Rectal smooth muscle tissue (tissue), 1 donor: ENCODE data around the gene TNFRSF6B.
"Not testable (repeated sequence)": the region's sequence is repeated elsewhere in the genome, so short reads cannot be mapped to it uniquely, and the experiment has no call there.

ENCODE experiments used
- H3K27ac ChIP-seq: one replicate; pipeline ENCODE4 v1.7.0; 2013; ENCODE audit warnings: low read depth, low read length, inconsistent platforms
- H3K27me3 ChIP-seq: one replicate; pipeline ENCODE4 v1.7.0; 2013; ENCODE audit warnings: low read length; ENCODE audit not compliant: control insufficient read depth, insufficient read depth
- H3K36me3 ChIP-seq: one replicate; pipeline ENCODE4 v1.7.0; 2013; ENCODE audit warnings: low read length; ENCODE audit not compliant: control insufficient read depth, insufficient read depth
- H3K4me1 ChIP-seq: one replicate; pipeline ENCODE4 v1.7.0; 2013; ENCODE audit warnings: low read length; ENCODE audit not compliant: control insufficient read depth, insufficient read depth
- H3K4me3 ChIP-seq: one replicate; pipeline ENCODE4 v1.7.0; 2013; ENCODE audit warnings: low read length
- H3K9ac ChIP-seq: one replicate; pipeline ENCODE4 v1.7.0; 2013; ENCODE audit warnings: low read length

The TNFRSF6B gene

DNA sequence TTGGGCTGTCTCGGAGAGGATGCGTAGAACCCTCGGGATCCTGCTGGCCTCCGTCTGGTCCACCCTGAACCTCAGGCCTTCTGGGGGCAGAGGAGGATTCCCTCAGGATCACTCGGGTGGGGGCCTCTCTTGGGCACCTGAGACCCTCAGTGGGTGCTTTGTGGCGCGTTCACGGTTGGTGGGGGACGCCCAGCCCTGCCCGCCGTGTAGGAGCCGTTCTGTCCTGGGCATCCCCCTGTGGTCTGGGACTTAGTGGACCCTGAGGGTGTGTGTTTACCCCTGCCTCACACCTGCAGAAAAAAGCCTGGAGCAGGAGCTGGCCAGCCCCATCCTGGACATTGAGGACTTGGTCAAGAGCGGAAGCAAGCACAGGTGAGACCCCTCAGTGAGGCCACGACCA lies 30.7 kb upstream of the TNFRSF6B start:
- no peaks in the 10 kb centered on the region for H3K27me3 ChIP-seq
- H3K36me3 ChIP-seq, result peaks cover 15% of the 10 kb centered on the region
- no peak overlapping the region for H3K9ac ChIP-seq
- no peaks in the 10 kb centered on the region for H3K4me1 ChIP-seq
- H3K27ac ChIP-seq, result no peak overlapping the region
- H3K4me3 ChIP-seq, result no peak overlapping the region

DNA sequence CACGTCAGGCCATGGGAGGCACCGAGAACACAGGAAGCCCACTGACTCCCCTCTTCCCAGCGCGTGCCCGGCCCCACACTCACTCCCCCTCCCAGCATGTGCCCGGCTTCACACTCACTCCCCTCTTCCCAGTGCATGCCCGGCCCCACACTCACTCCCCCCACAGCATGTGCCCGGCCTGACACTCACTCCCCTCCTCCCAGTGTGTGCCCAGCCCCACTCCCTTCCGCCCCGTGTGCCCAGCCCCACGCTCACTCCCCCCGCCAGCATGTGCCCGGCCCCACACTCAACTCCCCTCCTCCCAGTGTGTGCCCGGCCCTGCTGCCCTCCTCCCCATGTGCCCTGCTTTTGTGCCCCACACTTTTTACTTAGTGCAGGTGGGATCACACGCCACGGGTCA lies 28.6 kb upstream of the TNFRSF6B start:
- H3K27me3 ChIP-seq, result no peaks in the 10 kb centered on the region
- H3K36me3 ChIP-seq, result peaks cover 10% of the 10 kb centered on the region
- no peak overlapping the region for H3K27ac ChIP-seq
- no peak overlapping the region for H3K9ac ChIP-seq
- no peaks in the 10 kb centered on the region for H3K4me1 ChIP-seq
- H3K4me3 ChIP-seq, result no peak overlapping the region

DNA sequence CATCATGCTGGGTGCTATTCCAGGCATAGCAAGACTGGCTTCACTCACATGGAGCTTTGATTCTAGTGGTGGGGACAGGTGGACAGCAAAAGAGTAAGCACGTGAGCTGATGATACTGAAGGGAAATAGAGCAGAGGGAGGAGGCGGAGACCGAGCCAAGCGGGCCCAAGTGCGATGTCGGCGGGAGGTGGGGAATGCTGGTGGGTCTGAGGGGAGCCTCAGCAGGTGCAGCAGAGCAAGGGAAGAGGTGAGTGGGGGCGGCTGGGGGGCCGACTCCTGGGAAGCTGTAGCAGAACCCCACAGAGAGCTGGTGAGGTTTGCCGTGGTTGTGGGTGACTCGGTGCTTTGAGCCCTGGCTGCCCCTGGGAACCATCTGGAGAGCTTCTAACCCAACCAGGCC lies 28.1 kb upstream of the TNFRSF6B start:
- no peak overlapping the region for H3K9ac ChIP-seq
- H3K4me1 ChIP-seq, result no peaks in the 10 kb centered on the region
- H3K27me3 ChIP-seq, result no peaks in the 10 kb centered on the region
- peaks cover 10% of the 10 kb centered on the region for H3K36me3 ChIP-seq
- H3K4me3 ChIP-seq, result no peak overlapping the region
- H3K27ac ChIP-seq, result no peak overlapping the region

DNA sequence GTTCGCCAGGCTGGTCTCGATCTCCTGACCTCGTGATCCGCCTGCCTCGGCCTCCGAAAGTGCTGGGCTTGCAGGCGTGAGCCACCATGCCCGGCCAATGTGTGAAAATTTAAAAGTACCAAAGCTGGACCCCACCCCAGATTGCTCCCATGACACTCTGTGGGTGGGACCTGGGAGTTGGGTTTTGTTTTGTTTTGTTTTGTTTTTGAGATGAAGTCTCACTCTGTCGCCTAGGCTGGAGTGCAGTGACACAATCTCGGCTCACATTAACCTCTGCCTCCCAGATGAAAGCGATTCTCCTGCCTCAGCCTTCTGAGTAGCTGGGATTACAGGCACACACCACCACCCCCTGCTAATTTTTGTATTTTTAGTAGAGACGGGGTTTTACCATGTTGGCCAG lies 24.8 kb upstream of the TNFRSF6B start:
- not testable (repeated sequence) for H3K9ac ChIP-seq, H3K27ac ChIP-seq, H3K36me3 ChIP-seq, H3K27me3 ChIP-seq, H3K4me3 ChIP-seq, H3K4me1 ChIP-seq

DNA sequence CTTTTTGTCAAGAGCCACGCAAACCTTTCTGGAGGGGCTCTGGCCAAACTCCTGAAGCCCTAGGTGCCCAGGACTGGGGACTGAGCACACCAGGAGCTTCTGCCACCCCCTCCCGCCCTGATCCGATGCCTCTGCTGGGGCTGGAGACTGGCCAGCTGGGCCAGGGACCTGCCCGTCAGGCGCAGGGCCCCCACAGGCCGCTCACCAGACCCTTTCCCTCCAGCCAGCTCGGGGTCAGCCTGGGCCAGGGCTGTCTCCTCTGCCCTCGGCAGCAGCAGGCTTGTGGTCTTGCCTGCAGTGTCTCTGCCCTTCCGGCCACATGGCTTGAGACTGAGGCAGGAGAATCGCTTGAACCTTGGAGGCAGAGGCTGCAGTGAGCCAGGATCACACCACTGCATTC lies 23.8 kb upstream of the TNFRSF6B start:
- peaks cover 3% of the 10 kb centered on the region for H3K36me3 ChIP-seq
- H3K4me1 ChIP-seq, result no peaks in the 10 kb centered on the region
- no peak overlapping the region for H3K4me3 ChIP-seq
- no peak overlapping the region for H3K9ac ChIP-seq
- H3K27ac ChIP-seq, result no peak overlapping the region
- no peaks in the 10 kb centered on the region for H3K27me3 ChIP-seq

DNA sequence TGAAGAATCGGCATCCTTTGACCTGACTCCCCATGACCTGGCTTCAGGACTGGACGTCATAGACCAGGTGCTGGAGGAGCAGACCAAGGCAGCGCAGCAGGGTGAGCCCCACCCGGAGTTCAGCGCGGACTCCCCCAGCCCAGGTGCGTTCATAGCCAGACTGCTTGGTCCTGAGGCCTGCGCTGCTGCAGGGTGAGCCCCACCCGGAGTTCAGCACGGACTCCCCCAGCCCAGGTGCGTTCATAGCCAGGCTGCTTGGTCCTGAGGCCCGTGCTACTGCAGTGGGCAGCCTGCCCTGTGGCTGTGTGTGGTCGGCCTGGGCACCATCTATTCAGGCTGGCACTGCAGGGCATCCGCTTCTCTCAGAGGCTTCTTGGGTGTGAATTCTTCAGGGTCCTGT lies 22.5 kb upstream of the TNFRSF6B start:
- Histone ChIP-seq H3K4me3 (no peak overlapping the region), H3K9ac (no peak overlapping the region), H3K4me1 (no peaks in the 10 kb centered on the region), H3K36me3 (peaks cover 8% of the 10 kb centered on the region), H3K27ac (no peak overlapping the region), H3K27me3 (no peaks in the 10 kb centered on the region)

DNA sequence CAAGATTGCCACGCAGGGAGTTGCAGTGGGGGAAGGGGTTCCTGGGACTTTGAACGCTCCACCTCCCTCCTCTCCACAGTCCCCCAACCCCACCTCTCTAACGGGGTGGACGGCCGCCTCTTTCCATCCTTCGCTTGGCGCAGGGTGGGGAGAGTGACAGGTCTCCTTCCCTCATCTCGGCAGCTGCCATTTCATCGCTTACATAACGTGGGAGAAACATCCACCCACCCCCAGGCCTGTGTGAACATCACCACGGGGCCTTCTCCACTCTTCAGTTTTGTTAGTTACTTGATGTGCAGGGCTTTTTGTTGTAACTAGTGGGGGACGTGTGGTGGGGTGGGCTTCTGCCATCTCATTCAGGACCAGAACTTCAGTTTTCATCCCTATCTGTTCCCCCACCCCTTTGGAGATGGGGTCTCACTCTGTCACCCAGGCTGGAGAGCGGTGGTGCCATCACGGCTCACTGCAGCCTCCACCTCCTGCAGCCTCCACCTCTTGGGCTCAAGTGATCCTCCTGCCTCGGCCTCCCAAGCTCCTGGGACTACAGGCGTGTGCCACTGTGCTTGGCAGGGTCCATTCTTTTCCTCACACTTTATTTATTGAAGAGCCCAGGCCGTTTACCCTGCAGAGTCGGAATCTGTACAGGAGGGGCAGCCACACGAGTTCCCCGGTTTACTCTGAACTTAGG lies 20.6 kb upstream of the TNFRSF6B start:
- H3K36me3 ChIP-seq, result peaks cover 8% of the 10 kb centered on the region
- no peak overlapping the region for H3K4me3 ChIP-seq
- no peak overlapping the region for H3K27ac ChIP-seq
- no peaks in the 10 kb centered on the region for H3K27me3 ChIP-seq
- no peaks in the 10 kb centered on the region for H3K4me1 ChIP-seq
- no peak overlapping the region for H3K9ac ChIP-seq

DNA sequence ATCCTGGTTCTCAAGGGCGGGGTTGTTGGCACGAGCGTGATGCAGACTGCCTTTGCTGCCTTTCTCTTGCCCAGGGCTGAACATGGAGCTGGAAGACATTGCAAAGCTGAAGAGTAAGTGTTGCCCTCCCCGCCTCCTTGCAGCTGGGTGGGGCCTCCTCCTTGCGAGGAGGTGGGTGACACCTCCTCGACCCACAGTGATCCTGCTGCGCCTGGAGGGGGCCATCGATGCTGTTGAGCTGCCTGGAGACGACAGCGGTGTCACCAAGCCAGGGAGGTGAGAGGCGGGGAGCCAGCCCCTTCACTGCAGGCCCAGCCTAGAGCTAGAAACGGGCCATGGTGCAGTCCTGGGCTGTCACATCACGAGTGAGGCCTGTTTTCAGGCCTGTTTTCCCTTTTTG lies 18.4 kb upstream of the TNFRSF6B start:
- H3K36me3 ChIP-seq, result peaks cover 8% of the 10 kb centered on the region
- no peaks in the 10 kb centered on the region for H3K27me3 ChIP-seq

DNA sequence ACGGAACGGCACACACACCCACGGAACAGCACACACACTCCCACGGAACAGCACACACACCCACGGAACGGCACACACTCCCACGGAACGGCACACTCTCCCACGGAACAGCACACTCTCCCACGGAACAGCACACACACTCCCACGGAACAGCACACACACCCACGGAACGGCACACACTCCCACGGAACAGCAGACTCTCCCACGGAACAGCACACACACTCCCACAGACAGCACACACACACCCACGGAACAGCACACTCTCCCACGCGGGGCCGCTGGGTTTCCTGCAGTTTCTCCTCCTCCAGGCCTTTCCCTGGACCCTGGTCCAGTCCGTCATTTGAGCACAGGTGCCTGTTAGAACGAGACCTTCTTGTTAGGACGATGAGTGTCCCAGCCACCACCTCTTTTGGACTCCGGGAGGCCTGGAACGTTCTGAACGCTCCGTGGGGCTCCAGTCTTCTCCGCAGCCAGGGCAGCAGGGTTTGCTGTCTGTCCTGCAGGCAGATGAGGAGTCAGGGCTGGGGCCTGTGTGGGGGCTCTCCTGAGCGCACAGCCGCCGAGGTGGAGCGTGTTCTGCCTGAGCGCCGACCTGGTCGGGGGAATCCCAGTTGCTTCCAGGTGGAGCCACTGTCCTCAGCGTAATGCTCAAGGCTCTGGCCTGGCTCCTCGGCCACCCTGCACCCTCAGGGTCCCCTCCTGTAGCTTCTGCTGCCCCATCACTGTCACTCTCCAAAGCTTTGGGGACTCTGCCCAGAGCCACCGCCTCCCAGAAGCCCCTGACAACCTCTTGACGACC lies 17.6 kb upstream of the TNFRSF6B start:
- Histone ChIP-seq H3K27me3 (no peaks in the 10 kb centered on the region), H3K4me3 (no peak overlapping the region), H3K4me1 (no peaks in the 10 kb centered on the region), H3K36me3 (peaks cover 8% of the 10 kb centered on the region), H3K27ac (no peak overlapping the region), H3K9ac (no peak overlapping the region)

More for the DNA sequence above, 18.4 kb upstream of the TNFRSF6B start:
- no peaks in the 10 kb centered on the region for H3K4me1 ChIP-seq
- H3K27ac ChIP-seq, result no peak overlapping the region
- no peak overlapping the region for H3K9ac ChIP-seq
- H3K4me3 ChIP-seq, result no peak overlapping the region

DNA sequence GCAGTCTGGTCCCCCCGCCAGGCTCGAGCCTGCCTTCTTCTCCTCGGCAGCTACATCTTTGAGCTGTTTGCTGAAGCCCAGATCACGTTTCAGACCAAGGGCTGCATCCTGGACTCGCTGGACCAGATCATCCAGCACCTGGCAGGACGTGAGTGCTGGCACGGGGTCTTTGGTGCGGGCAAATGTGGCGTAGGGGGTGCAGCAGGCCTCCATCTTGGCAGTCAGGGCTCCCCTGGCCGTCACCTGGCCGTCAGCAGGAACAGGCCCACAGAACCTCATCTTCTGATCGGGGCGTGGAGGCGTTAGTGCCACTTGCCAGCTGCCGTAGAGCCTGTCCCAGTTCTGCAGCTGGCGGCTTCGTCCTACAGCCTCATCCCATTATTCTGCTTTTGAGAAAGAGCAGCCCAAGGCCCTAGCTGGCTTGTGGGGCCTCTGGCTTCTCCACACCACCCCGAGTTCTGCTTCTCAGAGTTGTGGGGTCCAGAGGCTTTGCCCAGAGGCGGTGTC lies 16.6 kb upstream of the TNFRSF6B start:
- no peak overlapping the region for H3K9ac ChIP-seq
- peaks cover 5% of the 10 kb centered on the region for H3K36me3 ChIP-seq
- no peaks in the 10 kb centered on the region for H3K27me3 ChIP-seq
- H3K4me1 ChIP-seq, result no peaks in the 10 kb centered on the region
- H3K27ac ChIP-seq, result no peak overlapping the region
- no peak overlapping the region for H3K4me3 ChIP-seq

DNA sequence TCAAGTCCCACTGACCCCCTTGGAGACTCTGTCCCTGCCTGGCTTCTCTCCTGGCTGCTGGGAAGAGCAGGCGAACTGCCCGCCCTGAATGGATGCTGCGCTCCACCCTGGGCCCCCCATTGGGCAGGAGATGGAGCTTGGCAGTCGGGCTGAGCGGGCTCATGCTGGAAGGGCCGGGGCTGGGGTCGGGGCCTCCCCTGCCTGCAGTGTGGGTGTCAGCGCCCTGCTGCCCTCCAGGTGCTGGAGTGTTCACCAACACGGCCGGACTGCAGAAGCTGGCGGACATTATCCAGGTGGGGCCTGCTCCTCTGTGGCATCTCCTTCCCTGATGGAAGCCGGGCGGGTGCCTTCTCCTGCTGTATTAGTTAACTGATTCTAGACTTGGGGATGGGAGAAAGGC lies 16.0 kb upstream of the TNFRSF6B start:
- Histone ChIP-seq H3K27ac (no peak overlapping the region), H3K4me1 (no peaks in the 10 kb centered on the region), H3K36me3 (peaks cover 5% of the 10 kb centered on the region), H3K27me3 (no peaks in the 10 kb centered on the region), H3K9ac (no peak overlapping the region), H3K4me3 (no peak overlapping the region)

DNA sequence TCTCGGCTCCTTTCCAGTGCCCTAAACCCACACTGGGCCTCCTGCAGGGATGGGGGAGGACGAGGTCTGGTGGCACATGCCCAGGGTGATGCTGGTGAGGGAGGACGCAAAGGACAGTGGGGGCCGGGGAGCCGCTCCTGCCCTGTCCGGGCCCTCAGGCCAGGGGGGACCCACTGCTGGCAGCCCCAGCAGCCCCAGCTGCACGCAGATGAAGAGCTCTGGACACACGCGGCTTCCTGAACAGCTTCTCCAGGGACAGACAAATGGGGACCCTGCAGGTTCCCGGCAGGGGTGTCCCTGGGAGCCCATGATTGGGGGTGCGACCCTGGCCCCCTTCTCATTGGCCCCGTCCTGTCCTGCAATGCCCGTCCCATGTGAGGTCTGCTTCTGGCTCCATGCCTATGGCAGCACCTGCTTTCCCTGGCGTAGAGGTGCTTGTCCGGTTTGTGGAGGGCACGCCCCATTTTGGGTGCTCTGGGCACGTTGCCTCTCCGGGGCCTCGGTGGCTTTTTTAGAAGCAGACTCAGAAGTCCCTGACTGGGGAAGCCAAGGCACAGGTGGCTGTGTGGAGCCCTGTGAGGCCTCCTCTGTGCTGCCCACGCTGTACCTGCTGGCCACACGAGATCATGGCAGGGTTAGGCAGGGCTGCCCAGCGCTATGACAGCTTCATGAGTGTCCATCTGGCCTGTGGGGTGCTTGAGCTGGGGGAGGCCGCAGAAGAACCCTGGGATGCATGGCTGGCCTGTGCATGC lies 15.4 kb upstream of the TNFRSF6B start:
- H3K4me3 ChIP-seq, result no peak overlapping the region
- H3K9ac ChIP-seq, result no peak overlapping the region
- H3K27me3 ChIP-seq, result no peaks in the 10 kb centered on the region
- H3K27ac ChIP-seq, result peak overlapping the region; percentile 78
- peaks cover 3% of the 10 kb centered on the region for H3K4me1 ChIP-seq
- peaks cover 5% of the 10 kb centered on the region for H3K36me3 ChIP-seq
